ENCODE data around the gene SLC12A9. TPM values are rescaled to one million over a fixed set of nuclear protein-coding genes. Genes with fewer than 3 reads are reported as not detected.
A peak's percentile ranks its signal among the peaks of the same experiment; 100 is the strongest.

SLC12A9 gene
- total and polyA plus RNA-seq, 12 donors, result 4.8 to 15.7 (median 7.3) TPM

DNA sequence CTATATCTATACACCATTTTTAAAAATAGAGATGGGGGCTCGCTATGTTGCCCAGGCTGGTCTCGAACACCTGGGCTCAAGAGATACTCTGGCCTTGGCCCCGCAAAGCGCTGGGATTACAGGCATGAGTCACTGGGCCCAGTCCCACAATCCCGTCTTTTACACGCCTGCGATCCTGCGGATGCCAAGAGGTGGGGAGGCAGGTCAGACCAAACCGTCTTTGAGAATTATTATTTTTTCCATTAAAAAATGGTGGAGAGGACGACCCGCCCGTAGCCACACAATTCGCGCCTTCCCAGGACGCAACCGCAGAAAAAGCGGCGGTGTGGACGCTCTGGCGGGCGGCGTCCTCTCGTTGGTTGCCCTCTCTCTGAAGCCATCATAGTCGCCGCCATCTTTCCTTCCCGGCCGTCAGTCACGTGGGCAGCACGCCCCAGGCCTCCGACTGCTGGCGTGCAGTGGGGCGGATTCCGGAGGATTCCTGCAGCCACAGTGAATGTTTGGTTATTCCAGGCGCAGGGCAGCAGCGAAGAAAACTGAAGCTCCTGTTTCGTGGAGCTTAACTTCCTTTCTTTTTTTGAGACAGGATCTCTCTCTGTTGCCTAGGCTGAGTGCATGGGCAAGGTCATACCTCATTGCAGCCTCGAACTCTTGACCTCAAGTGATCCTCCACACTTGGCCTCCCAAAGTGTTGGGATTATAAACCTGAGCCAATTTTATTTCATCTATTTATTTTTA is 15.2 kb upstream of the SLC12A9 start:
- intact Hi-C loops (cut with DNase I), result loop anchor here in 1 of 10 donors (5.0 kb wide), 1 partner anchor 35 kb away; no protein-coding TSS in a partner anchor
- peaks cover 0 to 26% (median 12%) of the 10 kb centered on the region in 9 donors for H3K4me1 ChIP-seq
- ATAC-seq, result peak; percentile 93 to 96 (median 94)

DNA sequence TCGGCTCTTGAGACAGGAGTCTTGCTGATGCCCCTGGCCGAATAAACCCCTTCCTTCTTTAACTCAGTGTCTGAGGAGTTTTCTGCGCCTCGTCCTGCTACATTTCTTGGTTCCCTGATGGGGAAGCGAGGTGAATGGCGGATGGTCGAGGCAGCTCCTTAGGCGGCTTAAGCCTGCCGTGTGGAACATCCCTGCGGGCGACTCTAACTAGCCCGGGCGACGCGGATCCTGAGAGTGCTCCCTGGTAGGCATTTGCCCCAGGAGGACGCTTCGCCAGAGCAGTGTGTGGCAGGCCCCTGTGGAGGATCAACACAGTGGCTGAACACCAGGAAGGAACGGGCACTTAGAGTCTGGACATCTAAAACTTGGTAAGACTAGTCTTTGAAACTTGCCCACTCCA is 13.2 kb upstream of the SLC12A9 start:
- intact Hi-C loops (cut with DNase I), result loop anchor here in 1 of 10 donors (5.0 kb wide), 1 partner anchor 37 kb away; no protein-coding TSS in a partner anchor
- TF ChIP-seq, protein P1, sequence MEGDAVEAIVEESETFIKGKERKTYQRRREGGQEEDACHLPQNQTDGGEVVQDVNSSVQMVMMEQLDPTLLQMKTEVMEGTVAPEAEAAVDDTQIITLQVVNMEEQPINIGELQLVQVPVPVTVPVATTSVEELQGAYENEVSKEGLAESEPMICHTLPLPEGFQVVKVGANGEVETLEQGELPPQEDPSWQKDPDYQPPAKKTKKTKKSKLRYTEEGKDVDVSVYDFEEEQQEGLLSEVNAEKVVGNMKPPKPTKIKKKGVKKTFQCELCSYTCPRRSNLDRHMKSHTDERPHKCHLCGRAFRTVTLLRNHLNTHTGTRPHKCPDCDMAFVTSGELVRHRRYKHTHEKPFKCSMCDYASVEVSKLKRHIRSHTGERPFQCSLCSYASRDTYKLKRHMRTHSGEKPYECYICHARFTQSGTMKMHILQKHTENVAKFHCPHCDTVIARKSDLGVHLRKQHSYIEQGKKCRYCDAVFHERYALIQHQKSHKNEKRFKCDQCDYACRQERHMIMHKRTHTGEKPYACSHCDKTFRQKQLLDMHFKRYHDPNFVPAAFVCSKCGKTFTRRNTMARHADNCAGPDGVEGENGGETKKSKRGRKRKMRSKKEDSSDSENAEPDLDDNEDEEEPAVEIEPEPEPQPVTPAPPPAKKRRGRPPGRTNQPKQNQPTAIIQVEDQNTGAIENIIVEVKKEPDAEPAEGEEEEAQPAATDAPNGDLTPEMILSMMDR (IDR thresholded peaks at IDR 0.05), result no peak
- H3K4me3 ChIP-seq, result no peak overlapping the region

More for the DNA sequence above, 15.2 kb upstream of the SLC12A9 start:
- Histone ChIP-seq H3K9me3 (no peaks in the 10 kb centered on the region), H3K27me3 (no peaks in the 10 kb centered on the region), H3K4me3 (peak overlapping the region; percentile 18 to 62 (median 51)), H3K36me3 (no peaks in the 10 kb centered on the region), H3K27ac (peak overlapping the region; percentile 59 to 95 (median 91))
- TF ChIP-seq, protein P1 (IDR thresholded peaks at IDR 0.05), result peak in 2 of 9 donors; percentile 5 to 23
- peak; percentile 91 to 95 for DNase-seq
- 2 to 3% methylated on average over 37 of the region's 37 CpGs for WGBS, 2 donors

DNA sequence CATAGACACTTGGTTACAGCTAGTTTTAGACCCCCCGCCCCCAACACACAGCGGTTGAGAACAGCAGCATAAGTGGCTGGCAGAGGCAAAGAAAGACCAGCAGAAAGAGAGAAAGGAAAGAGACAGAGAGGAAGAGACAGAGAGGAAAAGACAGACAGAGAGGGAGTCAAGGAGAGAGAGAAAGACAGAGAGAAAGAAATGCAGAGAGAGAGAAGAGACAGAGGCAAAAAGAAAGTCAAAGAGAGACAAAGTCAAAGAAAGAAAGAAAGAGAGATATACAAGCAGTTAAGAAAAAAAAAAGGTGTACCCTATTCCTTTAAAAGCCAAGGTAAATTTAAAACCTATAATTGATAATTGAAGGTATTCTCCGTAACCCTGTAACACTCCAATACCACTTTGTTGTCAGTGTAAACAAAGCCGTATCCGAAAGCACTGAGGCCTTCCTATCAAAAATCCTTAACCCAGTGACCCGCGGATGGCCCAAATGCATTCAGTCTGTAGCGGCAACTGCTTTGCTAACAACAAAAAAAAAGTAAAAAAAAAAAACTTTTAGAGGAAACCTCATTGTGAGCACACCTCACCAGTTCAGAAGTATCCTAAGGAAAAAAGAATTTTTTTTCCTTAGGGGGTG is 11.9 kb upstream of the SLC12A9 start:
- Histone ChIP-seq H3K27me3 (no peaks in the 10 kb centered on the region), H3K4me1 (peaks cover 0 to 28% (median 12%) of the 10 kb centered on the region in 9 donors), H3K27ac (no peak overlapping the region), H3K9me3 (no peaks in the 10 kb centered on the region), H3K4me3 (no peak overlapping the region), H3K36me3 (no peaks in the 10 kb centered on the region)
- intact Hi-C loops (cut with DNase I), result no loop called here
- DNase-seq (no peak), ATAC-seq (no peak)
- TF ChIP-seq, protein P1 (IDR thresholded peaks at IDR 0.05), result no peak
- WGBS, 2 donors, result 67 to 71% methylated on average over 8 of the region's 8 CpGs

More for the DNA sequence above, 13.2 kb upstream of the SLC12A9 start:
- Histone ChIP-seq H3K4me1 (peaks cover 0 to 32% (median 12%) of the 10 kb centered on the region in 9 donors), H3K9me3 (no peaks in the 10 kb centered on the region), H3K36me3 (no peaks in the 10 kb centered on the region), H3K27ac (no peak overlapping the region), H3K27me3 (no peaks in the 10 kb centered on the region)
- DNase-seq (no peak), ATAC-seq (no peak)
- WGBS, 2 donors, result 96 to 97% methylated on average over 18 of the region's 18 CpGs

DNA sequence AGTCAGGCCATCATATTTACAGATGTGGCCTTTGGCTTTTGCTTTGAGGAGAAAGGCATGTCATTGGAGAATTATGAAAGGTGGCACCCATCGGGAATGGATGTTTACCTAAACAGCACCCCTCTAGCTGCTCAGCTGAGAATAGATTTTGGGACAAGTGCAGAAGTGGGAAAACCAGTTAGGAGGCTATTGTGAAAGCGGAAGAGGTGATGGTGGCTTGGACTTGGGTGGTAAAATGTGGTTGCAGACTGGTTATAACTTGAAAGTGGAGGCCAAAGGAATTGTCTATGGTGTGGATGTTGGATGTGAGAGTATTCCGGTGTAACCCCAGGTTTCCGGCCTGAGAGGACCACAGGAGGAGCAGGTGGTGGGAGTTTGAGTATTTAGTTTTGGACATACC is 5.2 kb upstream of the SLC12A9 start:
- no peak overlapping the region for H3K27ac ChIP-seq
- H3K9me3 ChIP-seq, result no peaks in the 10 kb centered on the region
- intact Hi-C loops (cut with DNase I), result no loop called here
- TF ChIP-seq, protein P1 (IDR thresholded peaks at IDR 0.05), result no peak
- no peaks in the 10 kb centered on the region for H3K36me3 ChIP-seq
- no peaks in the 10 kb centered on the region for H3K27me3 ChIP-seq
- no peak overlapping the region for H3K4me3 ChIP-seq
- 96 to 98% methylated on average over 4 of the region's 4 CpGs for WGBS, 2 donors
- DNase-seq, result no peak
- no peak for ATAC-seq
- peaks cover 4 to 15% (median 8%) of the 10 kb centered on the region in 9 donors for H3K4me1 ChIP-seq

Measured in heart right ventricle (tissue), 16 donors.